GM21786 (cell line): ENCODE results near the gene TCF23.
"Not testable (repeated sequence)": the region's sequence is repeated elsewhere in the genome, so short reads cannot be mapped to it uniquely, and the experiment has no call there.

Experiments
- ATAC-seq: cut with Tn5 transposase; IDR thresholded peaks from one replicate; pipeline ENCODE4 v1.9.1; 2021; ENCODE audit not compliant: unreplicated experiment

The TCF23 gene

DNA sequence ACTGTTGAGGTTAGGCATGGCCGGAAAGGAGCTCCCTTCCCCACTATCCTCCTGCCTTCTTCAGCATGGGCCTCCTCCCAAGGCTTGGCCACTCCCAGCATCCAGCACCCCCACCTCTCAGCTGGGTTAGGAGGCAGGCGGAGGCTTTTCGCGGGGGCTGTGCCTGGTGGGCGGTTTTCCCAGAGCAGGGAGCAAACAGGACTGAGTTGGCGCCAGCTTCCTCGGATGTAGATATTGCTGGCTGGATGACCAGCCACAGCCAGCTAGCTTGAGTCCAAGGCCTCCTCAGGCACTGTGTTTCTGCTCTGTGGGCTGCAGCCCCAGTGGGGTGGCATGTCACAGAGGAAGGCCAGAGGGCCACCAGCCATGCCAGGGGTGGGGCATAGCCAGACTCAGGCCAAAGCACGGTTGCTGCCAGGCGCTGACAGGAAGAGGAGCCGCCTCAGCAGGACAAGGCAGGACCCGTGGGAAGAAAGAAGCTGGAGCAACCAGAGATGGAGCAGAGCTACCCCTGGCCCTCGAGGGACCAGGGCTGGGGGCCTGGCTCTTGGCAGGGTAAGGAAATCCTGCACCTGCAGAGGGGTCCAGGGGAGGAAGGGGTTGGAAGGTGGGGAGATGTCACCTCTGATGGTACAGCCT is at the start of gene TCF23:
TCF23 (plus strand) TSS at position 204 of the 639 bp plus-strand sequence; CDS start at position 334, 130 bp downstream.
- no peak for ATAC-seq

DNA sequence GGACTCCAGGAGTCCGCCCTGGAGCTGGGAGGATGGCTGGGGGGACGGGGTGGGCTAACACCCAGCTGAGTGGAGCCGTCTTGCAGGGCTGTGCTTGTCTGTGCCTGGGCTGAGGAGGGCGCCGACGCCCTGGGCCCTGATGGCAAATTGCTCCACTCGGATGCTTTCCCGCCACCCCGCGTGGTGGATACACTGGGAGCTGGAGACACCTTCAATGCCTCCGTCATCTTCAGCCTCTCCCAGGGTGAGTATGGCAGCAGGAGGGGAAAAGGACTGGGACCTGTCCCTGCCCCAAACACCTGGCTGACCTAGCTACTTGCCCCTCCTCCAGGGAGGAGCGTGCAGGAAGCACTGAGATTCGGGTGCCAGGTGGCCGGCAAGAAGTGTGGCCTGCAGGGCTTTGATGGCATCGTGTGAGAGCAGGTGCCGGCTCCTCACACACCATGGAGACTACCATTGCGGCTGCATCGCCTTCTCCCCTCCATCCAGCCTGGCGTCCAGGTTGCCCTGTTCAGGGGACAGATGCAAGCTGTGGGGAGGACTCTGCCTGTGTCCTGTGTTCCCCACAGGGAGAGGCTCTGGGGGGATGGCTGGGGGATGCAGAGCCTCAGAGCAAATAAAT is 49.4 kb upstream of the TCF23 start:
- no peak for ATAC-seq

DNA sequence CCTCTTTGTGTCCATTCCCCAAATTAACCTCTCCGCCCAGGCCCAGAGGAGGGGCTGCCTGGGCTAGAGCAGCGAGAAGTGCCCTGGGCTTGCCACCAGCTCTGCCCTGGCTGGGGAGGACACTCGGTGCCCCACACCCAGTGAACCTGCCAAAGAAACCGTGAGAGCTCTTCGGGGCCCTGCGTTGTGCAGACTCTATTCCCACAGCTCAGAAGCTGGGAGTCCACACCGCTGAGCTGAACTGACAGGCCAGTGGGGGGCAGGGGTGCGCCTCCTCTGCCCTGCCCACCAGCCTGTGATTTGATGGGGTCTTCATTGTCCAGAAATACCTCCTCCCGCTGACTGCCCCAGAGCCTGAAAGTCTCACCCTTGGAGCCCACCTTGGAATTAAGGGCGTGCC is 48.8 kb upstream of the TCF23 start:
- ATAC-seq: no peak

DNA sequence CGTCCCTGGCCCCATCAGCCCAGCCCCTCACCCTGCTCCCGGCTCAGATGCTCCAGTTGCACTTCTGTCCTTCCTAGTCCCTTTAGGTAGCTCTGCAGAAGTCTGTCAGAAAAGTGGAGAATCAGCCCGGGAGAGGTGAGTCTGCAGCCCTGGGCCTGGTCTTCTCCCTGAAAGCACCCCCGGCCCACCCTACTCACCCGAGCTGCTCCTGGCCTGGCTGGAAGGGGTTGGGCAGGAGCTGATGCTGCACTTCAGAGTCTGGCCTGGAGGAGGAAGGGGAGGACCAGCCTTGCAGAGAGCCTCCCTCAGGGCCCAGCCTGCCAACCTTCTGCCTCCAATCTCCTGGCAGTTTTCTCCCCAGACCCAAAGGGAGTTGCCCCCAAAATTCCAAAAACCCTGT is 46.5 kb upstream of the TCF23 start:
- ATAC-seq: no peak

DNA sequence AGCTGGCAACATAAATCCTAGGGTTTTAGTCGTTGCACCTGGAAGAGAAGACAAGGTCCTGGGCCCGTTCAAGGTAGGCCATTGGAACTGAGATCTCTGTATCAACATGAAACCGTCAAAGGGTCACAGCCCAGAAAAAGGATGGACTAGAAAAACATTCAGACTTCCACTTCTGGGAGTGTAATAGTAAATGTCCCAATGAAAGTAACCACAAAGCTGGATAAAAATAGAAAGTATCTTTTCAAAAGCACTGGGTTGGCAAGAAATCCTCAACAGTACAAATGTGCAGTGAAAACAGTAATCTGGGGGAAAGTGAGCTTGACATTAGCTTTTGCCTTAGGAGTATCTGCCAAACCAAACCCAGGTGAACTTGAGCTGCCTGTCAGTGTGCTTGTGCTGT is 42.8 kb upstream of the TCF23 start:
- ATAC-seq: no peak

DNA sequence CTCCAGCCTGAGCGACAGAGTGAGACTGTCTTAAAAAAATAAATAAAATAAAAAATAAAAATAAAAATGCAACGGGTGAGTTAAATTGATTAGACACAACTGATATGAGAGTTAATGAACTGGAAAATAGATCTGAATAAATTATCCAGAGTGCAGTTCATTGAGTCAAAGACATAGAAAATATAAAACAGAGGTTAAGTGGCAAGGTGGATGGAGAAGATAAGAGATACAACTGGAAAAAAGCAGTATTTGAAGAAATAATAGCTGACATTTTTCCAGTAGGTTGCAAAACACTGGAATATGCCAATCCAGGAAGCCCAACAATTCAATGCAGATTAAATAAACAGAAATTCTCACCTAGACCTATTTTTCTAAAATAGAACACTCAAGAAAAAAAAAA is 40.6 kb upstream of the TCF23 start:
- no peak for ATAC-seq

DNA sequence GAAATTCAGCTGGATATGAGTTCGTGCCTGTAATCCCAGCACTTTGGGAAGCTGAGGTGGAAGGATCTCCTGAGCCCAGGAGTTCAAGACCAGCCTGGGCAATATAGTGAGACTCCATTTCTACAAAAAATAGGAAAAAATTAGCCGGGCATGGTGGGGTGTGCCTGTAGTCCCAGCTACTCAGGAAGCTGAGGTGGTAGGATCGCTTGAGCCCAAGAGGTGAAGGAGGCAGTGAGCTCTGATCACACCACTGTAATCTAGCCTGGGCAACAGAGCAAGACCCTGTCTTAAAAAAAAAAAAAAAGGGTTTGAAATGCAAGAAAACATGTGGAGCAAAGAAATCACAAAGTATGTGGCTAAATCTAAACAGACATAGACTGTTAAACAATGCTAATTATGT is 39.7 kb upstream of the TCF23 start:
- no peak for ATAC-seq

DNA sequence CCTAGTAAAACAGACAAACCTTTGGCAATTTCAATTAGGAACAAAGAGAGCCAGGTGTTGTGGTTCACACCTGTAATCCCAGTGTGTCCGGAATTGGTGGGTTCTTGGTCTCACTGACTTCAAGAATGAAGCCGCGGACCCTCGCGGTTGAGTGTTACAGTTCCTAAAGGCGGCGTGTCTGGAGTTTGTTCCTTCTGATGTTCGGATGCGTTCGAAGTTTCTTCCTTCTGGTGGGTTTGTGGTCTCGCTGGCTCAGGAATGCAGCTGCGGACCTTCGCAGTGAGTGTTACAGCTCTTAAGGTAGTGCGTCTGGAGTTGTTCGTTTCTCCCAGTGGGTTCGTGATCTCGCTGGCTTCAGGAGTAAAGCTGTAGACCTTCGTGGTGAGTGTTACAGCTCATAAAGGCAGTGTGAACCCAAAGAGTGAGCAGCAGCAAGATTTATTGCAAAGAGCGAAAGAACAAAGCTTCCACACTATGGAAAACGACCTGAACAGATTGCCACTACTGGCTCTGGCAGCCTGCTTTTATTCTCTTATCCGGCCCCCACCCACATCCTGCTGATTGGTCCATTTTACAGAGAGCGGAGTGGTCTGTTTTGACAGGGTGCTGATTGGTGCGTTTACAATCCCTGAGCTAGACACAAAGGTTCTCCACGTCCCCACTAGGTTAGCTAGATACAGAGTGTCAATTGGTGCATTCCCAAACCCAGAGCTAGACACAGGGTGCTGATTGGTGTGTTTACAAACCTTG is 38.0 kb upstream of the TCF23 start:
- ATAC-seq: not testable (repeated sequence)

DNA sequence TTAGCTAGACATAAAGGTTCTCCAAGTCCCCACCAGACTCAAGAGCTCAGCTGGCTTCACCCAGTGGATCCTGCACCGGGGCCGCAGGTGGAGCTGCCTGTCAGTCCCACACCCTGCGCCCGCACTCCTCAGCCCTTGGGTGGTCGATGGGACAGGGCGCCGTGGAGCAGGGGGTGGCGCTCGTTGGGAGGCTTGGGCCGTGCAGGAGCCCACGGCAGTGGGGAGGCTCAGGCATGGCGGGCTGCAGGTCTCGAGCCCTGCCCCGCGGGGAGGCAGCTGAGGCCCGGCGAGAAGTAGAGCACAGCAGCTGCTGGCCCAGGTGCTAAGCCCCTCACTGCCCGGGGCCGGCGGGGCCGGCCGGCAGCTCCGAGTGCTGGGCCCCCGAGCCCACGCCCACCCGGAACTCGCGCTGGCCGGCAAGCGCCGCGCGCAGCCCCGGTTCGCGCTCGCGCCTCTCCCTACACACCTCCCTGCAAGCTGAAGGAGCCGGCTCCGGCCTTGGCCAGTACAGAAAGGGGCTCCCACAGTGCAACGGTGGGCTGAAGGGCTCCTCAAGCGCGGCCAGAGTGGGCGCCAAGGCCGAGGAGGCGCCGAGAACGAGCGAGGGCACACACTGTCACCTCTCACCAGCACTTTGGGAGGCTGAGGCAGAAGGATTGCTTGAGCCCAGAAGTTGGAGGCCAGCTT is 37.3 kb upstream of the TCF23 start:
- ATAC-seq: not testable (repeated sequence)

DNA sequence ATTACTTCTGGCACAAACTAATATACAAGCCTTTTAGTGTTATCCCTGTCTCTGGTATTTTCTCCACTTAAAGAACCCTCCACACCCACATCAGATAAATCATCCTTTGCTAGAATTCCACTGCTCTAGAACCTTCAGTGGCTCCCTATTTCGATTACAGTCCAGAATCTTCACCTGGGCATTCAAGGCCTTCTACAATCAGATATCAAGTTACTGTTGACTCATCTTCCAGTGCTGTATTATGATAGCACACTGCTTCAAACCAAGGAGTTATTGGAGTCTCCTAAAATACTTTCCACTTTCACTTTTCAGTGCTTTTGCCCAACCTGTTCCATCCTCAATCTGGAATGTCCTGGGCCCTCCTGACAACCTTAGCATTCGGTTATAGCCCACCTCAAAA is 33.3 kb upstream of the TCF23 start:
- no peak for ATAC-seq

DNA sequence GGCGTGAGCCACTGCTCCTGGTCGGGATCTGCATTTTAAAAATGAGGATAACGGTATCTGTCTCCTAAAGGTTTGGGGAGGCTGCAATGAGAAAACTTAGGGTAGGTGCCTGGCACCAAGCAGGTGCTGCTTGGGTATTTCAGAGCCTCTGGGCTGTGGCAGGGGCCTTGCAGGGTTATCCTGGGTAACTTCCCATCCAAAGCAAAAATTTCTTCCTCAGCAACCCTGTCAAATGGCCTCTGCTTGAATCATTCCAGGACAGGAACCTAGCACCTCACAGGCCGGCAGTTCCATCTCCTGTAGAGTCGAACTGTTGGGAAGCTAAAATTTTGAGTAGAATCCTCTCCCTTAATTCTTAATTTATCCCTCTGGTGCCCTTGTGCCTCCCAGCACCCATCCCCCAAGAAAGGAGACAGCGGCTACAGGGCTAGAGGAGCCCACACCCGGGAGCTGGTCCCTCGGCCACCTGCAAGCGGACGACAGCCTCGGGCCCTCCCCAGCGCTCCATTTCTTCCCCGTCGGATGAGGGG is 30.7 kb upstream of the TCF23 start:
- no peak for ATAC-seq

DNA sequence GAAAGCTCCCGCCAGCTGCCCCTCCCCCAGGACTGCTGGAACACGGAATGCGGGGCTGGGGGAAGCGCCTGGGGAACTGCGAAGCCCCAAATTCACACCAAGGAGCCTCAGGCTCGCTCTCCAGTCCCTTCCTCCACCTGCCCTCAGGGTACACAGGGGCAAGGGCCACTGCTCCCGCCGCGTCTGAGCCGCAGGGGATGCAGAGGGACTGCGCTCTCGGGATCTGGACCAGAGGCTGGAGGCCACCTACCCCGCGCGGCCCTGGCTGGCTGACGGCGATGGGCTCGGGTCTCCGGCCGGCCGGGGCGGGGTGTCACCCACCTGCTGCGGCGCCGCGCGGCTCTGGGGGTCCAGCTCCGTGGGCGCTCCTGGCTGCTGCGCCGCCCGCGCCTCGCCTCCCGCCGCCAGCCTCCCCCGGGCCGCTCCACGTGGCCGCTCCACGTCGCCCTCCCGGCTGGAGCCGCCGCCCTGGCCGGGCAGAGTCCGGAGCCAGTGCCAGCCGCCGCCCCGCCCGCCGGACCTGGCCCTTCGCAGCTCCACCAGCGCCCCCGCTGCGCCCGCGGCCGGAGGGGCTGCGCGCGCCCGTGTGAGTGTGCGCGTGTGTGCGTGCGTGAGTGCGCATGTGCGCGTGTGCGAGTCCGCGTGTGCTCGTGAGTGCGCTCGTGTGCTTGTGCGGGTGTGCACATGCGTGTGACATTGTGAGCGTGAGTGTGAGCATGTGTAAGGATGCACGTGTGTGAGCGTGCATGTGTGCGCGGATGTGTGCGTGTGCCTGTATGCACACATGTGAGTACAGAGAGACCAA is 30.1 kb upstream of the TCF23 start, which contains the start of gene CGREF1:
CGREF1 (minus strand) TSS at position 604 of the 805 bp plus-strand sequence. CDS start 14,762 bp downstream, outside the sequence.
- ATAC-seq: no peak

DNA sequence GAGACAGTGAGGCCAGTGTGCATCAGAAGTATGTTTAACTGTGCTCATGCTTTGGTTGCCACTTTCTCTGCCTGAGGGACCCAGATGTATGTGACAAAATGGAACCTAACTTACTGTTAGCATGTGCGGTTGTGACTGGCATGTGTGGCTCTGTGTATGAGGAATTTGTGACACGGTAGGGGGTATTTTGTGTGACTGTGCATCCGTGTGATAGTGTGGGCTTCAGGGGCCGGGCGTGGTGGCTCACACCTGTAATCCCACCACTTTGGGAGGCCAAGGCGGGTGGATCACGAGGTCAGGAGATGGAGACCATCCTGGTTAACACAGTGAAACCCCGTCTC is 29.5 kb upstream of the TCF23 start:
- not testable (repeated sequence) for ATAC-seq

DNA sequence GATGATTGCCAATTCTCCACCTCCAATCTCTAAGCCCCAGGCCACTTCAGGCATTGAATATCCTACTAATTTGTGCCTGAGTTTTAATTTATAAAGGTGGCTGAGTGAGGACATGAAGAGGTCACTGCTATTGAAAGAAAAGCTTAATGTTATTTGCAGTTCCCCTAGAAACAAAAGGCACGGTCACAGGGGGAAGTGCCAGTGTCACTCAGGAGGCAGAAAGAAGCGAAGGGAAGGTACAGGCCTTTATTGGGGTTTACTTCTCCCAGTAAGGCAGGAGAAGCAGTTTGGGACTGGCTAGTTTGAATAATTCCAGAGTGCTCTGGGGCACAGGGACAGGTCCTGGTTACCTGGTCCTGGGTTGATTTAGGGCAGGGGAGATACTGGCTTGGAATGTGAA is 26.9 kb upstream of the TCF23 start:
- ATAC-seq: no peak

DNA sequence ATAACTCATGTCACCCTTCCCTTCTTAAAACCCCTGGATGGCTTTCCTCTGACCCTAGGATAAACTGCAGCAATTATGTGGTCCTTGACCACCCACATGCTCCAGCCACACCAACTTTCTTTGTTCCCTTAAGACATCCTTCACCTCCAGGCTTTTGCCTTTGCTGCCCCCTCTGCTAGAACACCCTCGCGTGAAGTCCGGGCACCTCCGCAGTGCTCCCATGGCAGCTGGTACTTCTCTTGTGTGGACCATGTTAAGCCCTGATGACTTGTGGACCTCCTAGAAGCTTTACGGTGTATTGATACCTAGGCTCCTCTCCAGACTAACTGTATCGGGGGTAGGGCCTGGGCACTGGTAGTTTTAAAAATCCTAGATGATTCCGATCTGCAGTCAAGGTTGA is 26.0 kb upstream of the TCF23 start:
- no peak for ATAC-seq

DNA sequence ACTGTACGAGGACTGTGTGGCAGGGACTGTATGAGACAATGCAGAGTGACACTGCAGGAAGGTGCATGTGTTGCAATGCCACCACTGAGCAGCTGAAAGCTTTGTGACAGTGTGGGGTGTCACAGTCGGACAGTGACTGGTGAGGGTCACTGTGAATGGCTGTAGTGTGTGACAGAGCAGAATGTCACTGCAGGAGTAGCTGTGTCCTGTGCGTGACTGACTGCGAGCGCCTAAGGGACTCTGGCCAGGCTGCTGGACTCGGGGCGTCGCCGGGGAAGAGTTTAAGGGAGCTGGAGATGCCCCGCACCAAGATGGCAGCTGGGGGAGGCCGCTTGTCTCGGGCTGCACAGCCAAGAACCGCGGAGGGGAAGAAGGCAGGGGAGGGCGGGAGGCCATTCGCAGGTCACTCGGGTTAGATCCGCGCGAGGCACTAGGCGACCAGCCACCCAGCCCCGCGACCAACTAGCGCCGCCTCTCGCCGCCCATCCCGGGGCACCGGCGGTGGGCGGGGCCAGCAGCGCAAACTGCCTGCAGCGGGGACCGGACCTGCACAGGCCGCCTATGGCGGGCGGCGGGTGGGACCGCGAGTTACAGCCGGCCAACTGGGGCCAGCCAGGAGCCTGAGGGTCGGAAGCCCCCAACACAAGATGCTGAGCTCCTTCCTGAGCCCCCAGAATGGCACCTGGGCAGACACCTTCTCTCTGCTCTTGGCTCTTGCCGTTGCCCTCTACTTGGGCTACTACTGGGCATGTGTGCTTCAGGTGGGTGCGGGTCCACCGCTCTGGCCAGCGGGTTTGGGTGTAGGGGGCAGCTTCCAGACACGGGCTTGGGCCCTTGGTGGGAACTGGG is 25.3 kb upstream of the TCF23 start, which contains the start of gene ABHD1:
ABHD1 (plus strand) TSS at position 514 of the 849 bp plus-strand sequence; CDS start at position 648, 134 bp downstream.
- ATAC-seq: peak; percentile 70

DNA sequence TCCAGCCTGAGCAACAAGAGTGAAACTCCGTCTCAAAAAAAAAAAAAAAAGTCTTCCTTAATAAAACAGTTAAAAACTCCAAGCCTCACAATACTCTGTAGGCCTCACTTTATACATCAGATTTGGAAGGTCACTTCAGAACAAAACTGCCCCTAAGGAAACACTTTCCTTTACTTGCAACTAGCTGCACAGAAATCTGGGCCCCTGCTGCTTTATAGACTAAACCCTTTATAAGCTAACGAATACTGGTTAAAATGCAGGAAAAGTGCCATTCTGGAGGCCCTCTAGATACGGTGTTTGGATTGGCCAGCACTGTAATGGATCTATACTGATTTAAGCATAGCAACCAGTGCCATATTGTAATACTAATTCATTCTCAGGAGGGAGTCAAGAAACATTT is 23.7 kb upstream of the TCF23 start:
- no peak for ATAC-seq

DNA sequence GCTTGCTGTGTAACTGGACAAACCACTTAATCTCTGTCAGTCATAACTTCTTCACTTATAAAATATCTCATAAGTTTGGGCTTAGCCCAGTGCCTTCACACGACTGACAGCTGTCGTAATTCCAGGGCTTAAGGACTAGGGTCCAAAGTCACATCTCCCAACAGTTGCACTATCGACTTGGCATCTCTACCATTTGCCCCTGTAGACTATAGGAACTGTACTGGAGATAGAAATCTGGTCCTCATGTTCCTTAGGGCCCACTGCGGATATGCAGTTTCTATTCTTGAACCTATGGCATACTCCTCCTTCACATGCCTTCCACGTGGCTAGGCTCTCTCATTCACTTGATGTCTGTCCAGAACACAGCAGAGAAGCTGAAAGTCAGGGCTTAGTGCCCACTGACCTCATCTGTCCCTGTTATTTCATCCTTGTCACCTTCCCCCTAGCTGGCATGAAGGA is 22.5 kb upstream of the TCF23 start:
- no peak for ATAC-seq

DNA sequence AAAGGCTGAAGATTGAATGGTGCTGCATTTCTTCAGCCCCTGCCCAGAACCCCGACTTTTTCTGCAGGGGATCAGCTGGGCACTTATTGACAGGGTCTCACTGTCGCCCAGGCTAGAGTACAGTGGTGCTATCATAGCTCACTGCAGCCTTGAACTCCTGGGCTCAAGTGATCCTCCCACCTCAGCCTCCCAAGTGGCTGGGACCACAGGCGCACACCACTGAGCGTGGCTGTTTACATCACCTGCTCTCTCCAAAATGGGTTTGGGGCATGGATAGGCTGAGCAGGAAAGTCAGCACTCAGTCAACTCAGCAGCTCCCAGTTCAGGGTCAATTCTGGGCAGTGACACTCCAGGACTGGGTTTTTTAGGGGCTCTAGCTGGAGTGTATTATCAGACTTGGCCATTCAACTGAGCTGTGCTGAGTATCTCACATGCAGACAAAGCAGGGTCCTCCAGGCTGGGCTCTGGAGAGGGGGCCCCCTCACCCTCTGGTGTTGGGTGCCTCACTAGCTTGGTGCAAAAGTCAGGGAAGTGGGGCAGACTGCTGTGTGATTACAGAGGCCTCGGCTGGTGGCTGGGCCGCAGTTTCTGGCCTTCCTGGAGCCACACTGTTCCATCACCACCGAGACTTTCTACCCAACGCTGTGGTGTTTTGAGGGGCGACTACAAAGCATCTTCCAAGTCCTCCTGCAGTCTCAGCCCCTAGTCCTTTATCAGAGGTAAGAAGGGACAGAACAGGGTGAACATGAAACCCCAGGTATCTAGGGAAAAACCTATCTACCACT is 20.7 kb upstream of the TCF23 start:
- ATAC-seq: no peak
